ENCODE data around the gene SDS.

SDS gene

GRCh38 chr12:113424915-113425823 is 21.5 kb upstream of the SDS start:
- DNase-seq = peak; percentile 67
- Histone ChIP-seq H3K27me3 (ENCODE audit: insufficient read depth, low read length, poor library complexity) (no peaks in the 10 kb centered on the region), H3K27ac (ENCODE audit: low read depth, low read length) (no peak overlapping the region), H2BK15ac (replicated peaks; ENCODE audit: low read depth) (no peak overlapping the region), H4K5ac (ENCODE audit: low read length) (no peak overlapping the region), H3K9ac (ENCODE audit: low read length) (peak overlapping the region; percentile 22), H2BK5ac (ENCODE audit: low read length) (no peak overlapping the region), H3K36me3 (ENCODE audit: control insufficient read depth, insufficient read depth, low read length) (no peaks in the 10 kb centered on the region), H3K79me2 (ENCODE audit: control insufficient read depth, insufficient read depth, low read length) (no peaks in the 10 kb centered on the region), H4K8ac (ENCODE audit: low read depth, low read length) (no peak overlapping the region), H3K18ac (ENCODE audit: low read length) (no peak overlapping the region), H3K4me3 (ENCODE audit: low read length) (no peak overlapping the region), H2AK5ac (ENCODE audit: low read length) (no peak overlapping the region), H3K4me2 (ENCODE audit: low read length) (peak overlapping the region; percentile 11), H2BK120ac (ENCODE audit: low read depth, low read length) (no peak overlapping the region), H3K56ac (ENCODE audit: low read length) (no peak overlapping the region), H3K4me1 (ENCODE audit: control insufficient read depth, low read depth, low read length) (no peaks in the 10 kb centered on the region), H3K23ac (ENCODE audit: low read length) (no peak overlapping the region), H3K79me1 (ENCODE audit: low read length) (no peaks in the 10 kb centered on the region), H3K4ac (ENCODE audit: low read depth, low read length) (no peak overlapping the region)
- WGBS (ENCODE audit: extremely low coverage, insufficient coverage, low lambda C conversion rate) = 100% methylated on average over 1 of the region's 20 CpGs

- DNase-seq = no peak
- Histone ChIP-seq H2AK5ac (ENCODE audit: low read length) (no peak overlapping the region), H3K9ac (ENCODE audit: low read length) (no peak overlapping the region), H3K79me2 (ENCODE audit: control insufficient read depth, insufficient read depth, low read length) (no peaks in the 10 kb centered on the region), H3K4me2 (ENCODE audit: low read length) (no peak overlapping the region), H3K18ac (ENCODE audit: low read length) (no peak overlapping the region), H2BK120ac (ENCODE audit: low read depth, low read length) (no peak overlapping the region), H3K23ac (ENCODE audit: low read length) (no peak overlapping the region), H3K56ac (ENCODE audit: low read length) (no peak overlapping the region), H4K8ac (ENCODE audit: low read depth, low read length) (no peak overlapping the region), H3K4ac (ENCODE audit: low read depth, low read length) (no peak overlapping the region), H3K36me3 (ENCODE audit: control insufficient read depth, insufficient read depth, low read length) (no peaks in the 10 kb centered on the region), H2BK5ac (ENCODE audit: low read length) (no peak overlapping the region), H3K4me1 (ENCODE audit: control insufficient read depth, low read depth, low read length) (no peaks in the 10 kb centered on the region), H3K27ac (ENCODE audit: low read depth, low read length) (no peak overlapping the region), H3K27me3 (ENCODE audit: insufficient read depth, low read length, poor library complexity) (no peaks in the 10 kb centered on the region), H3K4me3 (ENCODE audit: low read length) (no peak overlapping the region), H3K79me1 (ENCODE audit: low read length) (no peaks in the 10 kb centered on the region), H2BK15ac (replicated peaks; ENCODE audit: low read depth) (no peak overlapping the region), H4K5ac (ENCODE audit: low read length) (no peak overlapping the region)
- no CpG with 5 or more reads among the region's 1 CpG for WGBS (ENCODE audit: extremely low coverage, insufficient coverage, low lambda C conversion rate)
Observed at GRCh38 chr12:113424456-113424855, 20.8 kb upstream of the SDS start.

- H2AK5ac ChIP-seq (ENCODE audit: low read length) = no peak overlapping the region
- no peak overlapping the region for H2BK120ac ChIP-seq (ENCODE audit: low read depth, low read length)
- no peak overlapping the region for H3K4me2 ChIP-seq (ENCODE audit: low read length)
- H4K5ac ChIP-seq (ENCODE audit: low read length) = no peak overlapping the region
- no peak overlapping the region for H3K23ac ChIP-seq (ENCODE audit: low read length)
- WGBS (ENCODE audit: extremely low coverage, insufficient coverage, low lambda C conversion rate) = no CpG with 5 or more reads among the region's 6 CpGs
- H3K9ac ChIP-seq (ENCODE audit: low read length) = no peak overlapping the region
- no peak overlapping the region for H2BK15ac ChIP-seq (replicated peaks; ENCODE audit: low read depth)
- H2BK5ac ChIP-seq (ENCODE audit: low read length) = no peak overlapping the region
- no peaks in the 10 kb centered on the region for H3K4me1 ChIP-seq (ENCODE audit: control insufficient read depth, low read depth, low read length)
- H3K79me2 ChIP-seq (ENCODE audit: control insufficient read depth, insufficient read depth, low read length) = no peaks in the 10 kb centered on the region
- H4K8ac ChIP-seq (ENCODE audit: low read depth, low read length) = no peak overlapping the region
- no peak overlapping the region for H3K27ac ChIP-seq (ENCODE audit: low read depth, low read length)
- H3K4ac ChIP-seq (ENCODE audit: low read depth, low read length) = no peak overlapping the region
- no peaks in the 10 kb centered on the region for H3K27me3 ChIP-seq (ENCODE audit: insufficient read depth, low read length, poor library complexity)
- no peaks in the 10 kb centered on the region for H3K79me1 ChIP-seq (ENCODE audit: low read length)
- no peak overlapping the region for H3K4me3 ChIP-seq (ENCODE audit: low read length)
- no peak overlapping the region for H3K18ac ChIP-seq (ENCODE audit: low read length)
- H3K36me3 ChIP-seq (ENCODE audit: control insufficient read depth, insufficient read depth, low read length) = no peaks in the 10 kb centered on the region
- peak overlapping the region; percentile 10 for H3K56ac ChIP-seq (ENCODE audit: low read length)
- DNase-seq = no peak
Observed at GRCh38 chr12:113422886-113423669, 19.4 kb upstream of the SDS start.

GRCh38 chr12:113422030-113422885 is 18.6 kb upstream of the SDS start, which contains the start of gene SDSL:
Gene SDSL (plus strand): TSS chr12:113422380. CDS start chr12:113427983, 5,603 bp downstream.
- Histone ChIP-seq H3K56ac (ENCODE audit: low read length) (peak within 1 kb of the TSS; percentile 82), H3K4me1 (ENCODE audit: control insufficient read depth, low read depth, low read length) (no peaks in the 10 kb centered on the region), H2BK5ac (ENCODE audit: low read length) (no peak within 1 kb of the TSS), H2AK5ac (ENCODE audit: low read length) (no peak within 1 kb of the TSS), H3K79me2 (ENCODE audit: control insufficient read depth, insufficient read depth, low read length) (no peaks in the 10 kb centered on the region), H3K9ac (ENCODE audit: low read length) (peak within 1 kb of the TSS; percentile 52), H2BK120ac (ENCODE audit: low read depth, low read length) (no peak within 1 kb of the TSS), H3K4me3 (ENCODE audit: low read length) (no peak within 1 kb of the TSS), H4K8ac (ENCODE audit: low read depth, low read length) (no peak within 1 kb of the TSS), H2BK15ac (replicated peaks; ENCODE audit: low read depth) (no peak within 1 kb of the TSS), H3K4me2 (ENCODE audit: low read length) (no peak within 1 kb of the TSS), H3K4ac (ENCODE audit: low read depth, low read length) (no peak within 1 kb of the TSS), H3K23ac (ENCODE audit: low read length) (no peak within 1 kb of the TSS), H3K27ac (ENCODE audit: low read depth, low read length) (no peak within 1 kb of the TSS), H3K18ac (ENCODE audit: low read length) (no peak within 1 kb of the TSS), H4K5ac (ENCODE audit: low read length) (no peak within 1 kb of the TSS), H3K27me3 (ENCODE audit: insufficient read depth, low read length, poor library complexity) (no peaks in the 10 kb centered on the region), H3K36me3 (ENCODE audit: control insufficient read depth, insufficient read depth, low read length) (no peaks in the 10 kb centered on the region), H3K79me1 (ENCODE audit: low read length) (no peaks in the 10 kb centered on the region)
- WGBS (ENCODE audit: extremely low coverage, insufficient coverage, low lambda C conversion rate) = no CpG with 5 or more reads among the region's 13 CpGs
- peak; percentile 81 for DNase-seq

- Histone ChIP-seq H3K56ac (ENCODE audit: low read length) (no peak overlapping the region), H4K5ac (ENCODE audit: low read length) (no peak overlapping the region), H3K9ac (ENCODE audit: low read length) (no peak overlapping the region), H3K23ac (ENCODE audit: low read length) (no peak overlapping the region), H3K79me1 (ENCODE audit: low read length) (no peaks in the 10 kb centered on the region), H3K27me3 (ENCODE audit: insufficient read depth, low read length, poor library complexity) (no peaks in the 10 kb centered on the region), H2AK5ac (ENCODE audit: low read length) (no peak overlapping the region), H3K18ac (ENCODE audit: low read length) (no peak overlapping the region), H2BK15ac (replicated peaks; ENCODE audit: low read depth) (no peak overlapping the region), H3K36me3 (ENCODE audit: control insufficient read depth, insufficient read depth, low read length) (no peaks in the 10 kb centered on the region), H3K4me1 (ENCODE audit: control insufficient read depth, low read depth, low read length) (no peaks in the 10 kb centered on the region), H4K8ac (ENCODE audit: low read depth, low read length) (no peak overlapping the region), H3K4me2 (ENCODE audit: low read length) (no peak overlapping the region), H3K4me3 (ENCODE audit: low read length) (no peak overlapping the region), H2BK120ac (ENCODE audit: low read depth, low read length) (no peak overlapping the region), H3K4ac (ENCODE audit: low read depth, low read length) (no peak overlapping the region), H3K79me2 (ENCODE audit: control insufficient read depth, insufficient read depth, low read length) (no peaks in the 10 kb centered on the region), H3K27ac (ENCODE audit: low read depth, low read length) (no peak overlapping the region), H2BK5ac (ENCODE audit: low read length) (no peak overlapping the region)
- no CpG with 5 or more reads among the region's 2 CpGs for WGBS (ENCODE audit: extremely low coverage, insufficient coverage, low lambda C conversion rate)
- DNase-seq = no peak
Observed at GRCh38 chr12:113420996-113421595, 17.4 kb upstream of the SDS start.
